CD4-positive, alpha-beta memory T cell (primary cell): ENCODE data around the gene KRT12. TPM values are rescaled to one million over a fixed set of nuclear protein-coding genes. Genes with fewer than 3 reads are reported as not detected.
"Not testable (repeated sequence)": the region's sequence is repeated elsewhere in the genome, so short reads cannot be mapped to it uniquely, and the experiment has no call there.

Experiments
- CTCF ChIA-PET: fragments of 350-600 bp; sonication (Branson Sonifier 250); formaldehyde crosslinking; loops from one replicate; lab custom pipeline; 2021; ENCODE audit warnings: inconsistent platforms; ENCODE audit not compliant: partially characterized antibody; lab: Charles Lee
- POLR2A ChIA-PET: fragments of 350-600 bp; sonication (Branson Sonifier 250); formaldehyde crosslinking; loops from one replicate; lab custom pipeline; 2021; ENCODE audit not compliant: partially characterized antibody; lab: Charles Lee
- DNase-seq, 5 donors: peaks; one replicate each; pipeline versions ENCODE4 v3.0.0 to v3.0.0-alpha.2; 2020 to 2022; ENCODE audit warnings: mixed read lengths in 1 of 5
- H3K27ac ChIP-seq: one replicate; pipeline ENCODE4 v1.7.0; 2013; ENCODE audit warnings: low read depth, low read length
- H3K27me3 ChIP-seq: 2 replicates; pipeline ENCODE4 v1.7.0; 2013; ENCODE audit warnings: mild to moderate bottlenecking, low read length, moderate library complexity; ENCODE audit not compliant: insufficient read depth
- H3K36me3 ChIP-seq: 2 replicates; pipeline ENCODE4 v1.7.0; 2013; ENCODE audit warnings: mild to moderate bottlenecking, low read length, moderate library complexity; ENCODE audit not compliant: insufficient read depth
- H3K4me1 ChIP-seq: 2 replicates; pipeline ENCODE4 v1.7.0; 2013; ENCODE audit warnings: mild to moderate bottlenecking, low read length, moderate library complexity; ENCODE audit not compliant: insufficient read depth
- H3K4me3 ChIP-seq, 2 donors: one replicate each; pipeline ENCODE4 v1.7.0; 2013; ENCODE audit warnings: low read length in 2 of 2, mild to moderate bottlenecking in 1 of 2
- H3K9me3 ChIP-seq, 2 donors: one replicate each; pipeline ENCODE4 v1.7.0; 2013; ENCODE audit warnings: low read length in 2 of 2, control low read depth in 1 of 2; ENCODE audit not compliant: control insufficient read depth in 1 of 2
- H3K27ac Mint-ChIP-seq, 7 donors: one replicate each; pipeline ENCODE4 v1.8.0; 2020 to 2021; ENCODE audit warnings: mixed read lengths in 7 of 7, mild to moderate bottlenecking in 6 of 7, inconsistent platforms in 3 of 7, moderate library complexity in 3 of 7
- H3K27me3 Mint-ChIP-seq, 2 donors: one replicate each; pipeline ENCODE4 v1.8.0; 2020 to 2021; ENCODE audit warnings: mixed read lengths in 2 of 2
- H3K36me3 Mint-ChIP-seq, 2 donors: one replicate each; pipeline ENCODE4 v1.8.0; 2020 to 2021; ENCODE audit warnings: mixed read lengths in 2 of 2, inconsistent platforms in 1 of 2, mild to moderate bottlenecking in 1 of 2
- H3K4me1 Mint-ChIP-seq, 4 donors: one replicate each; pipeline ENCODE4 v1.8.0; 2020 to 2021; ENCODE audit warnings: mixed read lengths in 4 of 4, mild to moderate bottlenecking in 1 of 4
- H3K4me3 Mint-ChIP-seq, 8 donors: one replicate each; pipeline ENCODE4 v1.8.0; 2020 to 2021; ENCODE audit warnings: mixed read lengths in 8 of 8, mild to moderate bottlenecking in 7 of 8, moderate library complexity in 6 of 8, inconsistent platforms in 3 of 8
- H3K9me3 Mint-ChIP-seq, 8 donors: one replicate each; pipeline ENCODE4 v1.8.0; 2020 to 2021; ENCODE audit warnings: mixed read lengths in 8 of 8, mild to moderate bottlenecking in 5 of 8, inconsistent platforms in 3 of 8, moderate library complexity in 1 of 8
- intact Hi-C: fragments of 100-400 bp; cut with micrococcal nuclease; formaldehyde crosslinking; loops from one replicate; pipeline ENCODE4 v1.15.1; 2023
- polyA plus RNA-seq, 2 donors: library from polyadenylated mRNA; unstranded; fragments of 300-500 nt; fragmentation: Illumina TruSeq; gene quantifications; one replicate each; pipeline ENCODE4 v1.2.3, GENCODE V29; 2021
- total RNA-seq, 2 experiments: library from RNA; stranded (reverse); gene quantifications; one replicate each; pipeline ENCODE4 v1.2.3, GENCODE V29; 2021

KRT12 gene
- total and polyA plus RNA-seq, 4 experiments from 2014 or later = not detected

DNA sequence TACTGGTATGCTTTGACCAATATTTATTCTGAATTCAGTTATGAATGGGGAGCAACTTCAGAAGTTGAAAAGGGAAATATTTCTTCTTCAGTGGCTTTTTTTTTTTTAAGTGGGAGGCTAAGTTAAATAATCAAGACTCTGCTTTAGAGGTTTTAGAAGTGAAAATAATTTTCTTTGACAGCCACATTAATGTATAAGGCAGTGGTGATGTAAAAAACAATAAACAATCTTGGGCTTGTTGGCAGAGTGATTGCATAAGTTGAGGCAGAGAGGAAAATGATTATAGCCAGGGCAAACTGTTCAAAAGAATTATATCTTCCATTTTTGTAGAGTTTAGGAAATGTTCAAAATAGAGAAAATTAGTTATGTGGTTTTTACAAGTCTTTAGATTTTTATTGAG lies 5.4 kb upstream of the KRT12 start:
- no peak overlapping the region for H3K4me3 ChIP-seq
- Mint-ChIP-seq H3K36me3 (no peaks in the 10 kb centered on the region), H3K4me1 (no peaks in the 10 kb centered on the region), H3K4me3 (no peak overlapping the region), H3K27ac (no peak overlapping the region), H3K9me3 (no peaks in the 10 kb centered on the region), H3K27me3 (peaks cover 15% of the 10 kb centered on the region in 2 donors)
- POLR2A ChIA-PET = no interaction called here
- no peaks in the 10 kb centered on the region for H3K4me1 ChIP-seq
- intact Hi-C loops = no loop called here
- CTCF ChIA-PET = no interaction called here
- H3K9me3 ChIP-seq = no peaks in the 10 kb centered on the region
- no peak overlapping the region for H3K27ac ChIP-seq
- H3K27me3 ChIP-seq = no peaks in the 10 kb centered on the region
- no peaks in the 10 kb centered on the region for H3K36me3 ChIP-seq
- no peak for DNase-seq

DNA sequence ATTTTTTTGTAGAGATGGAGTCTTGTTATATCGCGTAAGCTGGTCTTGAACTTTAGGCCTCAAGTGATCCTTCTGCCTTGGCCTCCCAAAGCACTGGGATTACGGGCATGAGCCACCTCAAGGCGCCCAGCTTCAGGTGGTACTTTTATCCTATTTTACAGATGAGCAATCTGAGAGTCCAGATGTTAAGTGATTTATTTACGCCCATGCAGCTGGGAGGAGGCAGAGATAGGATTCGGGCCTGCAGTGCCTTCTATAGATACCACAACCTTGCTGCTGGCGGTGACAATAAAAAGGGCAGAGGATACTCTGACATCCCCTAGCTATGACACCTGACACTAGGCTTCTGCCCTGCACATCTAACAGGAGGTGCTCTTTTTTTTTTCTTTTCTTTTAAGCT lies 4.3 kb upstream of the KRT12 start:
- H3K36me3 Mint-ChIP-seq = no peaks in the 10 kb centered on the region
- no peaks in the 10 kb centered on the region for H3K9me3 ChIP-seq
- H3K36me3 ChIP-seq = no peaks in the 10 kb centered on the region
- no peak overlapping the region for H3K4me3 ChIP-seq
- H3K27me3 Mint-ChIP-seq = peaks cover 17 to 20% of the 10 kb centered on the region in 2 donors
- no peak for DNase-seq
- H3K4me1 Mint-ChIP-seq = no peaks in the 10 kb centered on the region
- H3K27me3 ChIP-seq = no peaks in the 10 kb centered on the region
- intact Hi-C loops = no loop called here
- ChIA-PET CTCF (interaction anchor here (0.7 to 1.7 kb wide), 3 partner anchors 10 to 19 kb away, joined by 3 to 6 read pairs (median 3); no protein-coding TSS in a partner anchor), POLR2A (no interaction called here)
- H3K27ac ChIP-seq = no peak overlapping the region
- H3K4me3 Mint-ChIP-seq = no peak overlapping the region
- H3K27ac Mint-ChIP-seq = no peak overlapping the region
- no peaks in the 10 kb centered on the region for H3K4me1 ChIP-seq
- H3K9me3 Mint-ChIP-seq = no peaks in the 10 kb centered on the region

DNA sequence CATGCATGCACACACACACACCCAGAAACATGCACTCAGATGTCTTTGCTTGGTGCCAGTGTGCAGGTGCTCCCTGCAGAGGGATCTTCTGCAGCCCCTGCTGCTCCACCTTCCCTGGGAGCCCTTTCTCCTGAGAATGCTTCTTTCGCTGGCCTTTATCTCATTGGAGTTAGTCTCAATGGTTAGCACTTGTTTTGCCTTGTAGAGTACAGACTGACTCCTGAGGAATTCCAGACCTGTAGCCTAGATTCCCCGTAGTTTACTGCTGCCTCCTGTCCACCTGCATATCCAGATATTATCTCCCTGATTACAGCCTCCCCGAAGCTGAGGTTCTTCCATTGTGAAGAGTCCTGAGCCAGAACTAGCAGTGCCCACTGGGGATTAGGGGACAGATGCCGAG lies 3.1 kb upstream of the KRT12 start:
- H3K4me3 ChIP-seq = no peak overlapping the region
- no peaks in the 10 kb centered on the region for H3K4me1 Mint-ChIP-seq
- no peaks in the 10 kb centered on the region for H3K9me3 ChIP-seq
- no peaks in the 10 kb centered on the region for H3K36me3 Mint-ChIP-seq
- ChIA-PET POLR2A (interaction anchor here (0.6 kb wide), 1 partner anchor 51 kb away, joined by 3 read pairs; no protein-coding TSS in a partner anchor), CTCF (interaction anchor here (1.4 to 1.7 kb wide), 2 partner anchors 8 to 14 kb away, joined by 3 to 6 read pairs; no protein-coding TSS in a partner anchor)
- no peaks in the 10 kb centered on the region for H3K27me3 ChIP-seq
- H3K27ac ChIP-seq = no peak overlapping the region
- intact Hi-C loops = no loop called here
- H3K9me3 Mint-ChIP-seq = no peaks in the 10 kb centered on the region
- DNase-seq = no peak
- no peaks in the 10 kb centered on the region for H3K36me3 ChIP-seq
- H3K4me1 ChIP-seq = no peaks in the 10 kb centered on the region
- H3K4me3 Mint-ChIP-seq = no peak overlapping the region
- no peak overlapping the region for H3K27ac Mint-ChIP-seq
- peaks cover 21 to 22% of the 10 kb centered on the region in 2 donors for H3K27me3 Mint-ChIP-seq

DNA sequence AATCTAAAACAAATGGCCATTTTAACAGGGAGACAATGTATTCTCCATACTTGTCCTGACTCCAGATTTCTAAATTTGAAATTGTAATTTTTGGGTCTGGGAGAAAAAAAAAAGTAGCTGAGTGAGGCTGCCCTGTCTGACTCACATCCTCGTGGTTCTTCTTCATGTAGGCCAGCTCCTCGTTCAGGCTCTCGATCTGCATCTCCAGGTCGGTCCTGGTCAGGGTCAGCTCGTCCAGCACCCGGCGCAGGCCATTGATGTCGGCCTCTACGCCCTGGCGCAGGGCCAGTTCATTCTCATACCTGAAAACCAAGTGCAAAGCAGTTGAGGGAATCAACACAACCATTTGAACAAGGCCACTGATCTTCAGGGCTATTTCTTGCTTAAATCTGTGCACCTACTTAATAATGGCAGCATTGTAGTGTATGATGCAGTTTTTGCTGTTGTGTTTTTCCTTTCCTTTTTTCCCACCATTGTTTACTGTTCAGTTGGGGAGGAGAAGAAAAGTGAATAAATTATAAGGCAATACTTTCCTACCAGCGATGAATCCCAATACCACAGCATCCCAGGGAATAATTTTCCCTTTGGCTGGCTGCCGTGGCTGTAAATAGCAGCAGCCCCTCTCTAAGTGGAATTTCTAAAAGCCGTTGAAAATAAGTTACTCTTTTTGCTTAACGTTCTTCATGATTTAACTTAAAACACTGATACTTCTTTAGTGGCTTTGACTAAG lies 2.2 kb downstream of the KRT12 start:
- Histone ChIP-seq H3K27me3 (no peaks in the 10 kb centered on the region), H3K4me1 (no peaks in the 10 kb centered on the region), H3K9me3 (no peaks in the 10 kb centered on the region), H3K27ac (no peak overlapping the region), H3K36me3 (no peaks in the 10 kb centered on the region), H3K4me3 (no peak overlapping the region)
- ChIA-PET CTCF (no interaction called here), POLR2A (interaction anchor here (0.6 kb wide), 1 partner anchor 922 kb away, joined by 3 read pairs; the partner anchor contains the start of gene JUP)
- Mint-ChIP-seq H3K36me3 (no peaks in the 10 kb centered on the region), H3K4me3 (no peak overlapping the region), H3K4me1 (no peaks in the 10 kb centered on the region), H3K27ac (peak overlapping the region in 1 of 7 donors; percentile 41), H3K27me3 (peaks cover 15 to 16% of the 10 kb centered on the region in 2 donors), H3K9me3 (no peaks in the 10 kb centered on the region)
- intact Hi-C loops = no loop called here
- no peak for DNase-seq

DNA sequence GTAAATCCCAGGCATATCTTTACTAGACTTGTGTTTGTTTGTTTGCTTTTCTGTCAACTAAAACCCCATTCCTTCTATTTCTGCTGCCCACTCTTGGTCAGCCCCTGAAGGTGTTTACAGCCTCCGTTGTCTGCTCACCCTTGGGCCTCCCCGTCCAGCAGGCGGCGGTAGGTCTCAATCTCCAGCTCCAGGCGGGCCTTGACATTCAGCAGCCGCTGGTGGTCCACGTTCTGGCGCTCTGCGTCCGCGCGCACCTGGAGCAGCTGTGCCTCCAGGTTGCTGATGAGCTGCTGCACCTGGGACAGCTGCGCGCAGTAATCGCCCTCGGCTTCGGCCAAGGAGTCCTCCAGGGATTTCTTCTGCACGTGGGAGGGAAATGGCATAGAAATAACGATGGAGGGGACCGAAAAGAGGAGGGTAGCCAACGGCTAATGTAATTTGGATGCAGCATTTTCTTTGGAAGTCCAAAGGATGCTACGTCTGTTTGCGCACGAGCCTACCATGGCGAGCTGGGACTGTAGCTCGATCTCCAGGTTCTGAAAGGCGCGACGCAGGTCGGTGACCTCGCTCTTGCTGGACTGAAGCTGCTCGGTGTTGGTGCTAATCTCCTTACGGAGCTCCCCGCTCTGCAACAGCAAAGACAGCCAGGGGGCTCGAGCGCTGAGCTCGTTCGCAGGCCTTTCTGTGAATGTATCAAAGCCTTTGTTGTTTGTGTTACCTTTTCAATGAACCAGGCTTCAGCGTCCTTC lies 3.9 kb downstream of the KRT12 start:
- H3K27ac Mint-ChIP-seq = no peak overlapping the region
- Histone ChIP-seq H3K4me1 (no peaks in the 10 kb centered on the region), H3K9me3 (no peaks in the 10 kb centered on the region), H3K4me3 (no peak overlapping the region), H3K36me3 (no peaks in the 10 kb centered on the region), H3K27me3 (no peaks in the 10 kb centered on the region), H3K27ac (no peak overlapping the region)
- H3K4me1 Mint-ChIP-seq = no peaks in the 10 kb centered on the region
- intact Hi-C loops = no loop called here
- DNase-seq = no peak
- POLR2A ChIA-PET = no interaction called here
- CTCF ChIA-PET = interaction anchor here (0.6 kb wide), 1 partner anchor 1580 kb away, joined by 3 read pairs; no protein-coding TSS in a partner anchor
- peaks cover 10 to 11% of the 10 kb centered on the region in 2 donors for H3K27me3 Mint-ChIP-seq
- no peaks in the 10 kb centered on the region for H3K9me3 Mint-ChIP-seq
- H3K36me3 Mint-ChIP-seq = no peaks in the 10 kb centered on the region
- no peak overlapping the region for H3K4me3 Mint-ChIP-seq

DNA sequence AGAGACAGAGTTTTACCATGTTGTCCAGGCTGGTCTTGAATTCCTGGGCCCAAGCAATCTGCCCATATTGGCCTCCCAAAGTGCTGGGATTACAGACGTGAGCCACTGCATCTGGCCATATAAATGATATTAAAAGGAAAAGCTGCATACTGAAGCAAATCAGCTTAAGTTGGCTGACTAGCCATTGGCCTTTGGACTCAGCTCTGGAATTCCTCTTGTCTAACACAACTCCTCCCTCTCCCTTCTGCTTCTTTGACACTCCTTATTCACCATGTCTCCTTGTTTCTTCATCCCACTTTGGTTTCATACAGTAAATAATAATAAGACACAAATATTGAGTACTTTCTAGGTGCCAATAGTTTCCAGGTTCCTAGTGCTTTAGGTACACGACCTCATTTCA lies 7.5 kb downstream of the KRT12 start:
- no peaks in the 10 kb centered on the region for H3K27me3 ChIP-seq
- no peak overlapping the region for H3K4me3 ChIP-seq
- no peak overlapping the region for H3K27ac ChIP-seq
- Mint-ChIP-seq H3K9me3 (no peaks in the 10 kb centered on the region), H3K4me3 (no peak overlapping the region), H3K36me3 (no peaks in the 10 kb centered on the region), H3K27me3 (peaks cover 2 to 4% of the 10 kb centered on the region in 2 donors), H3K27ac (no peak overlapping the region), H3K4me1 (peaks cover 0 to 4% (median 2%) of the 10 kb centered on the region in 4 donors)
- ChIA-PET POLR2A (no interaction called here), CTCF (interaction anchor here (0.8 to 6.1 kb wide), 5 partner anchors 104 to 805 kb away, joined by 3 to 136 read pairs (median 14); no protein-coding TSS in a partner anchor)
- no peak for DNase-seq
- no peaks in the 10 kb centered on the region for H3K36me3 ChIP-seq
- no peaks in the 10 kb centered on the region for H3K9me3 ChIP-seq
- H3K4me1 ChIP-seq = no peaks in the 10 kb centered on the region
- intact Hi-C loops = loop anchor here (5.0 kb wide), 1 partner anchor 57 kb away; no protein-coding TSS in a partner anchor

DNA sequence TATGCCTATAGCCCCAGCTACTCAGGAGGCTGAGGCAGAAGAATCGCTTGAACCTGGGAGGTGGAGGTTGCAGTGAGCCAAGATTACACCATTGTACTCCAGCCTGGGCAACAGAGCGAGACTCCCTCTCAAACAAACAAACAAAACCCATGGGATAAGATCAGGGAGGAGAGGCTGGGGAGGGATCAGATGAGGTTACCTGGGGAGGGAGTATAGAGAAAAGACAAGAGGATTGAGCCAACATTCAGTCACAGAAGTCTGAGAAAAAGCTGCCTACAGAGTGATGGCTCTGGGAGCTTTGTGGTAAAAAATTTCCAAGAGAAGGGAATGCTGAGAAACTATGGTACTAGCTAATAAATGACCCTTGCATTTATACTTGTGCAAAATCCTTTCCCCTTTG lies 8.4 kb downstream of the KRT12 start:
- H3K4me3 Mint-ChIP-seq, H3K36me3 ChIP-seq, H3K27me3 ChIP-seq, H3K4me1 Mint-ChIP-seq, POLR2A ChIA-PET, DNase-seq, H3K9me3 Mint-ChIP-seq, H3K27me3 Mint-ChIP-seq, H3K4me3 ChIP-seq, H3K4me1 ChIP-seq, H3K9me3 ChIP-seq, H3K27ac ChIP-seq, H3K36me3 Mint-ChIP-seq: not testable (repeated sequence)
- CTCF ChIA-PET = interaction anchor here (0.8 to 6.1 kb wide), 6 partner anchors 690 to 837 kb away, joined by 3 to 136 read pairs (median 8); no protein-coding TSS in a partner anchor
- H3K27ac Mint-ChIP-seq = peak overlapping the region in 1 of 7 donors; percentile 59
- intact Hi-C loops = loop anchor here (5.0 kb wide), 1 partner anchor 56 kb away; no protein-coding TSS in a partner anchor
